AG09309 (cell line): Measurements from ENCODE around the gene SH3GL1.

Experiments used
- DNase-seq: peaks from one replicate; pipeline ENCODE4 v3.0.0-alpha.2; 2010; ENCODE audit warnings: low read depth
- H3K4me3 ChIP-seq: 2 replicates; pipeline ENCODE4 v1.5.1; 2011; ENCODE audit warnings: mild to moderate bottlenecking, low read depth, low read length, moderate library complexity; ENCODE audit not compliant: control insufficient read depth
- TF ChIP-seq, protein P1 (sequence below): IDR thresholded peaks from 2 replicates; pipeline ENCODE4 v1.5.1; 2011; ENCODE audit warnings: mild to moderate bottlenecking, low read depth, low read length, inconsistent platforms; ENCODE audit not compliant: insufficient read depth, control insufficient read depth; ENCODE audit errors: missing control alignments

Gene SH3GL1

DNA sequence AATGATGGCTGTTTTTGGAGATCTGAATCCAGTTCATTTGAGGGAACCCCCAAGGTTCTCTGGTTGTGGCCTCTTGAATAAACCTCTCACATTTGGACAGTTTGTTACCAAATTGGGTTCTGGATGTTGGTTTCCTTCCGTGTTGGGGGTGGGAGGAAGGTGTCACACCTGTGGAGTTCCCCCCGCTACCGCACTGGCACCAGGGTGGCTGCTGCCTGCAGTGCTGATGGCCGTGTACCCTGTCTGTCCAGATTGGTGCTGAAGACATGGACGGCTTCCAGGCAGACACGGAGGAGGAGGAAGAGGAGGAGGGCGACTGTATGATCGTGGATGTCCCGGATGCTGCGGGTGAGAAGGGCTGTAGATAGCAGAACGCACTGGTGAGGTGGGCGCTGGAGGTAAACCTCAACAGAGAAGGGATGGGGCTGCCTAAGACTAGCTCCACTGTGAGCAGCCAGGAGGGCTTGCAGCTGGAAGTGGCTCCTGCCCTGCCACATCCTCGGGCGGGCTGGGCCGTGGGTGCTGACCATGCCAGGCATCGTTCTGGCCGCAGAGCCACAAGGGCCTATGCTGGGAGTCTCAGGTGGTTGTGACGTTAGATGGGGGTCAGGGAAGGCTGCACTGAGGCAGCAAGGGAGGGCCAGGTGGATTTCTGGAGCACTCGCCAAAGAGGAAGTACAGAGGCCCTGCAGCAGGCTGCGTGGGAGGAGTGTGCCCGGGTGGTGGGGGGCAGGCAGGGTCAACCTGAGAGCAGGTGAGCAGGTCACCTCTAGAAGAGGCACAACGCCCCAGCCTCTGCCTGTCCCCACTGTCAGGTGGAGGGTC is 41.9 kb upstream of the SH3GL1 start:
- no peak for DNase-seq
- TF ChIP-seq, protein P1, sequence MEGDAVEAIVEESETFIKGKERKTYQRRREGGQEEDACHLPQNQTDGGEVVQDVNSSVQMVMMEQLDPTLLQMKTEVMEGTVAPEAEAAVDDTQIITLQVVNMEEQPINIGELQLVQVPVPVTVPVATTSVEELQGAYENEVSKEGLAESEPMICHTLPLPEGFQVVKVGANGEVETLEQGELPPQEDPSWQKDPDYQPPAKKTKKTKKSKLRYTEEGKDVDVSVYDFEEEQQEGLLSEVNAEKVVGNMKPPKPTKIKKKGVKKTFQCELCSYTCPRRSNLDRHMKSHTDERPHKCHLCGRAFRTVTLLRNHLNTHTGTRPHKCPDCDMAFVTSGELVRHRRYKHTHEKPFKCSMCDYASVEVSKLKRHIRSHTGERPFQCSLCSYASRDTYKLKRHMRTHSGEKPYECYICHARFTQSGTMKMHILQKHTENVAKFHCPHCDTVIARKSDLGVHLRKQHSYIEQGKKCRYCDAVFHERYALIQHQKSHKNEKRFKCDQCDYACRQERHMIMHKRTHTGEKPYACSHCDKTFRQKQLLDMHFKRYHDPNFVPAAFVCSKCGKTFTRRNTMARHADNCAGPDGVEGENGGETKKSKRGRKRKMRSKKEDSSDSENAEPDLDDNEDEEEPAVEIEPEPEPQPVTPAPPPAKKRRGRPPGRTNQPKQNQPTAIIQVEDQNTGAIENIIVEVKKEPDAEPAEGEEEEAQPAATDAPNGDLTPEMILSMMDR: no peak
- no peak overlapping the region for H3K4me3 ChIP-seq

GRCh38 chr19:4439243-4439642 is 38.9 kb upstream of the SH3GL1 start:
- TF ChIP-seq, protein P1: no peak
- no peak for DNase-seq
- no peak overlapping the region for H3K4me3 ChIP-seq

DNA sequence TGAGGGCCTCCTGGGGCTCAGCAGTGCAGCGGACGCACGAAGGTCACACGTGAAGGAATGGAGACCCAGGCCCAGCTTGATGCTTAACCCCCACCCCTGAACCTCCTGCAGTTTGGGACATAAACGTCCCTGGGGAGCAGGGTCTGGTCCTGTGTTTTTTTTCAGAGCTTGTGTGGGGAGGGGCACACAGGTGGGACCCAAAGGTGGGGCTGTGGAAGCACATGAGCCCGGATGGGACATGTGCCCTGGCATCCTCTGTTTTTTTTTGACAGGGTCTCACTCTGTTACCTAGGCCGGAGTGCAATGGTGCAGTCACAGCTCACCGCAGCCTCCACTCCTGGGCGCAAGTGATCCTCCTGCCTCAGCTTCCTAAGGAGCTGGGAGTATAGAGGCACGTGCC is 36.8 kb upstream of the SH3GL1 start:
- TF ChIP-seq, protein P1: no peak
- no peak overlapping the region for H3K4me3 ChIP-seq
- no peak for DNase-seq

- TF ChIP-seq, protein P1: no peak
- DNase-seq: no peak
- no peak overlapping the region for H3K4me3 ChIP-seq
These were observed 35.9 kb upstream of the SH3GL1 start for GRCh38 chr19:4436231-4436630.

- TF ChIP-seq, protein P1: no peak
- no peak overlapping the region for H3K4me3 ChIP-seq
- DNase-seq: no peak
These were observed 34.0 kb upstream of the SH3GL1 start for GRCh38 chr19:4434391-4434790.

- no peak overlapping the region for H3K4me3 ChIP-seq
- TF ChIP-seq, protein P1: no peak
- no peak for DNase-seq
These were observed 32.7 kb upstream of the SH3GL1 start for GRCh38 chr19:4432918-4433506.
